Vagina (tissue), 2 donors: ENCODE data around the gene TPRN.

Experiments
- CTCF ChIP-seq, 3 experiments: fragments of 450-650 bp in 2 of 3; fragments of 200-600 bp in 1 of 3; sonication (generic) in 1 of 3; IDR thresholded peaks; one replicate each; pipeline ENCODE4 v1.5.1; 2017 to 2019; ENCODE audit warnings: antibody characterized with exemption in 3 of 3, mild to moderate bottlenecking in 2 of 3, moderate library complexity in 2 of 3
- POLR2A ChIP-seq, 2 donors: fragments of 450-650 bp; IDR thresholded peaks; one replicate each; pipeline ENCODE4 v1.6.1; 2017; ENCODE audit warnings: antibody characterized with exemption in 2 of 2, mild to moderate bottlenecking in 2 of 2, moderate library complexity in 2 of 2
- POLR2AphosphoS5 ChIP-seq, 2 donors: sonication (generic); formaldehyde crosslinking; IDR thresholded peaks; one replicate each; pipeline ENCODE4 v1.9.0; 2017; ENCODE audit warnings: antibody characterized with exemption in 2 of 2, mild to moderate bottlenecking in 2 of 2, low read depth in 1 of 2; ENCODE audit not compliant: insufficient read depth in 1 of 2

GRCh38 chr9:137247135-137247915 is 46.8 kb upstream of the TPRN start:
- TF ChIP-seq POLR2AphosphoS5 (IDR thresholded peaks at IDR 0.05; ENCODE audit: insufficient read depth in 1 of 2, low read depth in 1 of 2) (no peak), CTCF (IDR thresholded peaks at IDR 0.05) (no peak), POLR2A (IDR thresholded peaks at IDR 0.05) (no peak)
